OCI-LY1 (cell line): ENCODE measurements around the gene CFAP141.

ENCODE experiments used
- CTCF ChIP-seq: fragments of 200-600 bp; sonication (generic), shearing (Covaris generic); IDR thresholded peaks from 2 replicates; pipeline ENCODE4 v1.5.1; 2017; ENCODE audit warnings: mild to moderate bottlenecking, antibody characterized with exemption, low read length, moderate library complexity, mixed read lengths
- EZH2 ChIP-seq: fragments of 200-600 bp; sonication (generic), shearing (Covaris generic); IDR thresholded peaks from 2 replicates; pipeline ENCODE4 v1.8.0; 2017; ENCODE audit warnings: borderline replicate concordance, mixed run types, mild to moderate bottlenecking, antibody characterized with exemption, low read length, moderate library complexity, mixed read lengths

DNA sequence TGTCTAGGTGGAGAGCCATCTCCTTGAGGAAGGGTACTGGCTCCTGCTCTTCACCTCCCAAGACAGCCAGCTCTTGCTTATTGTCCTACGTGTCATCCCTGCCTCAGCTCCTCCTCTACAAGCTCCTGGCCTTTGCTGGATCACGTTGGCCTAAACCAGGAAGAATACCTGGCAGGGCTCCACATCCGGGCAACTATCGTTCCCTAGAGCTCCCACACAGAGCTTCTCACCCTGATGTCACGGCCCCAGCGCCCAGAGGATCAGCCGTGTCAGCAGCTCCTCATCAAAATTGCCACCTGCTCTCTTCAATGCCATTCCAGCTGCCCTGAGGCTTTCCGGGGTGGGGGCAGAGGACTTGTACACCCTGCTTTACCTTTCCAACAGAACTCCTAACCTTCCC is 12.3 kb downstream of the CFAP141 start:
- no peak for TF ChIP-seq CTCF
- TF ChIP-seq EZH2 = no peak
